HG02943 (cell line): ENCODE results near the gene CAMK2G.
"Not testable (repeated sequence)": the region's sequence is repeated elsewhere in the genome, so short reads cannot be mapped to it uniquely, and the experiment has no call there.

ENCODE experiments used
- ATAC-seq: cut with Tn5 transposase; IDR thresholded peaks from one replicate; pipeline ENCODE4 v1.9.1; 2021; ENCODE audit warnings: mild to moderate bottlenecking, low read depth, moderate library complexity; ENCODE audit not compliant: unreplicated experiment

The CAMK2G gene

GRCh38 chr10:73905256-73906020, 31.1 kb upstream of the CAMK2G start:
- no peak for ATAC-seq

- no peak for ATAC-seq
Measured at GRCh38 chr10:73902351-73902750, 28.0 kb upstream of the CAMK2G start.

- no peak for ATAC-seq
Measured at GRCh38 chr10:73901261-73901660, 26.9 kb upstream of the CAMK2G start.

GRCh38 chr10:73900064-73900463, 25.7 kb upstream of the CAMK2G start:
- no peak for ATAC-seq

- no peak for ATAC-seq
Measured at GRCh38 chr10:73899423-73899822, 25.1 kb upstream of the CAMK2G start.

GRCh38 chr10:73898730-73899410, 24.5 kb upstream of the CAMK2G start:
- ATAC-seq: no peak

GRCh38 chr10:73897693-73898092, 23.3 kb upstream of the CAMK2G start:
- no peak for ATAC-seq

GRCh38 chr10:73895381-73895780, 21.0 kb upstream of the CAMK2G start:
- not testable (repeated sequence) for ATAC-seq

- ATAC-seq: no peak
Measured at GRCh38 chr10:73894245-73894971, 20.1 kb upstream of the CAMK2G start.

GRCh38 chr10:73893426-73893825, 19.1 kb upstream of the CAMK2G start:
- ATAC-seq: no peak

GRCh38 chr10:73892310-73893030, 18.1 kb upstream of the CAMK2G start:
- ATAC-seq: no peak

GRCh38 chr10:73891540-73891939, 17.2 kb upstream of the CAMK2G start:
- no peak for ATAC-seq

- ATAC-seq: not testable (repeated sequence)
Measured at GRCh38 chr10:73890830-73891229, 16.5 kb upstream of the CAMK2G start.

GRCh38 chr10:73890261-73890660, 15.9 kb upstream of the CAMK2G start:
- ATAC-seq: no peak

GRCh38 chr10:73889416-73889815, 15.1 kb upstream of the CAMK2G start:
- not testable (repeated sequence) for ATAC-seq

- ATAC-seq: no peak
Measured at GRCh38 chr10:73889014-73889413, 14.7 kb upstream of the CAMK2G start.

GRCh38 chr10:73888514-73888913, 14.2 kb upstream of the CAMK2G start:
- ATAC-seq: no peak

GRCh38 chr10:73887294-73888039, 13.1 kb upstream of the CAMK2G start:
- ATAC-seq: no peak

- no peak for ATAC-seq
Measured at GRCh38 chr10:73886661-73887293, 12.4 kb upstream of the CAMK2G start.
